ENCODE measurements around the gene MAGOHB. TPM values are rescaled to one million over a fixed set of nuclear protein-coding genes. Genes with fewer than 3 reads are reported as not detected.
A peak's percentile ranks its signal among the peaks of the same experiment; 100 is the strongest.

The MAGOHB gene
- total and polyA plus RNA-seq, 2 of the 13 experiments (the other 11 are each of a cell fraction or from before 2014, with no cell fraction given), result 7.0 to 49.8 TPM

GRCh38 chr12:10613349-10614055 lies at the start of gene MAGOHB (continued):
- TF ChIP-seq LRRFIP1 (CRISPR knock-in tag; conservative IDR thresholded peaks at IDR 0.05) (no peak), ZNF101 (CRISPR knock-in tag; IDR thresholded peaks at IDR 0.05; ENCODE audit: borderline replicate concordance, low read depth) (no peak), RXRB (CRISPR knock-in tag; IDR thresholded peaks at IDR 0.05; ENCODE audit: borderline replicate concordance) (peak; percentile 64; the same call in 1 of the 2 replicates), ZNF460 (CRISPR knock-in tag; IDR thresholded peaks at IDR 0.05; ENCODE audit: borderline replicate concordance) (no peak), GABPB1 (CRISPR knock-in tag; IDR thresholded peaks at IDR 0.05) (peak; percentile 93), NFYC (CRISPR knock-in tag; IDR thresholded peaks at IDR 0.05) (peak; percentile 55), AKNA (CRISPR knock-in tag; IDR thresholded peaks at IDR 0.05; ENCODE audit: borderline replicate concordance) (0 out of 2 replicates have a peak, but pooled peaks have one; percentile 19), KDM3A (CRISPR knock-in tag; IDR thresholded peaks at IDR 0.05; ENCODE audit: low read depth) (peak; percentile 91), ZBTB7B (CRISPR knock-in tag; IDR thresholded peaks at IDR 0.05) (peak; percentile 70; the same call in 1 of the 2 replicates), ZNF749 (CRISPR knock-in tag; IDR thresholded peaks at IDR 0.05; ENCODE audit: borderline replicate concordance) (no peak), ZNF672 (CRISPR knock-in tag; IDR thresholded peaks at IDR 0.05) (no peak), SALL1 (CRISPR knock-in tag; IDR thresholded peaks at IDR 0.05) (peak; percentile 91), PAX8 (CRISPR knock-in tag; IDR thresholded peaks at IDR 0.05; ENCODE audit: borderline replicate concordance) (no peak), PHF8 (CRISPR knock-in tag; IDR thresholded peaks at IDR 0.05) (peak; percentile 96), ZNF570 (CRISPR knock-in tag; IDR thresholded peaks at IDR 0.05; ENCODE audit: borderline replicate concordance) (no peak), NFRKB (IDR thresholded peaks at IDR 0.05) (peak; percentile 81; the same call in 1 of the 2 replicates), MBD4 (IDR thresholded peaks at IDR 0.05; ENCODE audit: borderline replicate concordance, low read length) (no peak), SALL2 (CRISPR knock-in tag; IDR thresholded peaks at IDR 0.05) (peak; percentile 75), ZNF891 (CRISPR knock-in tag; IDR thresholded peaks at IDR 0.05) (peak; percentile 84; the same call in 1 of the 2 replicates), EED (CRISPR knock-in tag; IDR thresholded peaks at IDR 0.05) (no peak)
- TF ChIP-seq, protein P1, sequence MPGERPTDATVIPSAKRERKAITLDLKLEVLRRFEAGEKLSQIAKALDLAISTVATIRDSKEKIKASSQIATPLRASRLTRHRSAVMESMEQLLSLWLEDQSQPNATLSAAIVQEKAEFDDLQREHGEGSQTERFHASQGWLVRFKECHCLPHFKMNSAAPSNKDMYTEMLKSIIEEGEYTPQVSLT (CRISPR knock-in tag; IDR thresholded peaks at IDR 0.05; ENCODE audit: borderline replicate concordance, low read depth), result no peak
- TF ChIP-seq, protein P2, sequence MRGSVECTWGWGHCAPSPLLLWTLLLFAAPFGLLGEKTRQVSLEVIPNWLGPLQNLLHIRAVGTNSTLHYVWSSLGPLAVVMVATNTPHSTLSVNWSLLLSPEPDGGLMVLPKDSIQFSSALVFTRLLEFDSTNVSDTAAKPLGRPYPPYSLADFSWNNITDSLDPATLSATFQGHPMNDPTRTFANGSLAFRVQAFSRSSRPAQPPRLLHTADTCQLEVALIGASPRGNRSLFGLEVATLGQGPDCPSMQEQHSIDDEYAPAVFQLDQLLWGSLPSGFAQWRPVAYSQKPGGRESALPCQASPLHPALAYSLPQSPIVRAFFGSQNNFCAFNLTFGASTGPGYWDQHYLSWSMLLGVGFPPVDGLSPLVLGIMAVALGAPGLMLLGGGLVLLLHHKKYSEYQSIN (CRISPR knock-in tag; IDR thresholded peaks at IDR 0.05; ENCODE audit: borderline replicate concordance), result no peak

Data from HepG2 (cell line).